Spleen (tissue), 11 donors: ENCODE results near the gene MMP13. TPM values are rescaled to one million over a fixed set of nuclear protein-coding genes. Genes with fewer than 3 reads are reported as not detected.

Source experiments
- DNase-seq: peaks from one replicate; pipeline ENCODE4 v3.0.0-alpha.2; 2020
- H3K27ac ChIP-seq, 8 donors: fragments of 200-600 bp; sonication (generic) in 7 of 8; 1 replicate in 4 of 8; 2 replicates in 4 of 8; pipeline versions ENCODE4 v1.5.0 to v1.8.0; 2016 to 2021; ENCODE audit warnings: inconsistent platforms in 4 of 8, mild to moderate bottlenecking in 4 of 8, moderate library complexity in 1 of 8
- H3K27me3 ChIP-seq, 7 donors: fragments of 200-600 bp; sonication (generic) in 6 of 7; replicated peaks in 1 of 7; 1 replicate in 4 of 7; 2 replicates in 3 of 7; pipeline versions ENCODE4 v1.5.0 to v1.8.0; 2016 to 2021; ENCODE audit warnings: inconsistent platforms in 3 of 7, mild to moderate bottlenecking in 1 of 7
- H3K36me3 ChIP-seq, 6 donors: fragments of 200-600 bp; sonication (generic) in 5 of 6; 1 replicate in 4 of 6; 2 replicates in 2 of 6; pipeline versions ENCODE4 v1.5.0 to v1.8.0; 2016 to 2021; ENCODE audit warnings: inconsistent platforms in 2 of 6
- H3K4me1 ChIP-seq, 6 donors: fragments of 200-600 bp; sonication (generic) in 5 of 6; 1 replicate in 3 of 6; 2 replicates in 3 of 6; pipeline versions ENCODE4 v1.5.0 to v1.8.0; 2016 to 2021; ENCODE audit warnings: inconsistent platforms in 3 of 6
- H3K4me3 ChIP-seq, 8 donors: fragments of 200-600 bp; sonication (generic) in 7 of 8; 1 replicate in 4 of 8; 2 replicates in 4 of 8; pipeline versions ENCODE4 v1.5.0 to v1.8.0; 2016 to 2021; ENCODE audit warnings: inconsistent platforms in 4 of 8, mild to moderate bottlenecking in 4 of 8, moderate library complexity in 2 of 8
- H3K9me3 ChIP-seq, 8 donors: fragments of 200-600 bp; sonication (generic) in 7 of 8; 1 replicate in 4 of 8; 2 replicates in 4 of 8; pipeline versions ENCODE4 v1.5.0 to v1.8.0; 2016 to 2021; ENCODE audit warnings: inconsistent platforms in 4 of 8
- CTCF ChIP-seq, 11 experiments: fragments of 200-600 bp in 7 of 11; fragments of 450-650 bp in 4 of 11; sonication (generic) in 4 of 11; IDR thresholded peaks in 8 of 11; conservative IDR thresholded peaks in 3 of 11; 1 replicate in 7 of 11; 2 replicates in 4 of 11; pipeline versions ENCODE4 v1.4.0 to v1.8.0; 2016 to 2021; ENCODE audit warnings: antibody characterized with exemption in 11 of 11, inconsistent platforms in 4 of 11, mild to moderate bottlenecking in 1 of 11
- POLR2A ChIP-seq, 3 donors: fragments of 450-650 bp; IDR thresholded peaks; one replicate each; pipeline ENCODE4 v1.5.1; 2017; ENCODE audit warnings: antibody characterized with exemption in 3 of 3, mild to moderate bottlenecking in 1 of 3
- POLR2AphosphoS5 ChIP-seq, 3 donors: sonication (generic); formaldehyde crosslinking; IDR thresholded peaks; one replicate each; pipeline ENCODE4 v1.5.1; 2017; ENCODE audit warnings: antibody characterized with exemption in 3 of 3
- WGBS, 5 donors: extraction: QIAGEN DNeasy Blood & Tissue Kit in 3 of 5; methylation state at CpG; one replicate each; pipeline versions ENCODE4 v1.1.5 to v1.1.7; 2013 to 2018; 5-methylcytosine and 5-hydroxymethylcytosine counted together
- intact Hi-C: fragments of 100-400 bp; cut with DNase I; formaldehyde crosslinking; loops from one replicate; pipeline ENCODE4 v1.15.0; 2023; ENCODE audit warnings: low total_unique reads
- polyA plus RNA-seq, 3 donors: library from polyadenylated mRNA; stranded (reverse); fragments of 200-250 nt; gene quantifications; one replicate each; pipeline ENCODE4 v1.2.1, GENCODE V29; 2013
- total RNA-seq, 7 donors: library from RNA; depleted of rRNA in 3 of 7; stranded (reverse); fragments of >200 nt in 3 of 7; fragmentation: NEBNext Ultra II Directional in 4 of 7; extraction: Animal tissue kit (Norgen Biotek cat#: 25700) in 4 of 7; gene quantifications; one replicate each; pipeline versions ENCODE4 v1.1.0 to v1.2.1, GENCODE V29; 2016 to 2021
- donor health status: healthy with polysubstance abuse.
- donor health status: DM: no; HTN: no; CAD: no; lungs with moderate emphysema.
- donor health status: DM: no; HTN: no; CAD: no.
- donor health status: Bipolar disorder and iron deficiency.
- donor health status: healthy.
- donor health status: DM: no; HTN: no; CAD: no.
- donor health status: DM: yes; HTN: yes; CAD: no.

The MMP13 gene
- total and polyA plus RNA-seq, 10 donors = not detected

- H3K27me3 ChIP-seq = no peaks in the 10 kb centered on the region
- no peak for DNase-seq
- peak in 1 of 3 donors; percentile 5 for TF ChIP-seq POLR2AphosphoS5 (IDR thresholded peaks at IDR 0.05)
- no peak for TF ChIP-seq POLR2A (IDR thresholded peaks at IDR 0.05)
- no peak for TF ChIP-seq CTCF (IDR thresholded peaks at IDR 0.05 in 8 of 11, conservative IDR thresholded peaks at IDR 0.05 in 3 of 11)
- no peaks in the 10 kb centered on the region for H3K36me3 ChIP-seq
- H3K4me1 ChIP-seq = peaks cover 0 to 19% (median 2%) of the 10 kb centered on the region in 6 donors
- H3K9me3 ChIP-seq = no peaks in the 10 kb centered on the region
- H3K27ac ChIP-seq = peak overlapping the region in 5 of 8 donors; percentile 49 to 77 (median 59)
- WGBS, 5 donors = 21 to 34% (median 25%) methylated on average over 13 of the region's 13 CpGs
- intact Hi-C loops = no loop called here
- H3K4me3 ChIP-seq = no peak overlapping the region
Observed at GRCh38 chr11:102920118-102920684, 35.3 kb downstream of the MMP13 start.

- DNase-seq = no peak
- no peaks in the 10 kb centered on the region for H3K27me3 ChIP-seq
- no peak overlapping the region for H3K4me3 ChIP-seq
- H3K9me3 ChIP-seq = no peaks in the 10 kb centered on the region
- H3K4me1 ChIP-seq = peaks cover 0 to 4% (median 0%) of the 10 kb centered on the region in 6 donors
- TF ChIP-seq POLR2A (IDR thresholded peaks at IDR 0.05) (no peak), CTCF (IDR thresholded peaks at IDR 0.05 in 8 of 11, conservative IDR thresholded peaks at IDR 0.05 in 3 of 11) (no peak), POLR2AphosphoS5 (IDR thresholded peaks at IDR 0.05) (no peak)
- intact Hi-C loops = no loop called here
- H3K36me3 ChIP-seq = no peaks in the 10 kb centered on the region
- no peak overlapping the region for H3K27ac ChIP-seq
Observed at GRCh38 chr11:102915044-102915375, 40.5 kb downstream of the MMP13 start.

- Histone ChIP-seq H3K27ac (peak overlapping the region in 2 of 8 donors; percentile 5 to 10), H3K36me3 (no peaks in the 10 kb centered on the region), H3K4me1 (no peaks in the 10 kb centered on the region), H3K9me3 (no peaks in the 10 kb centered on the region), H3K27me3 (no peaks in the 10 kb centered on the region), H3K4me3 (no peak overlapping the region)
- intact Hi-C loops = no loop called here
- no peak for DNase-seq
- WGBS, 5 donors = 36 to 53% (median 47%) methylated on average over 3 of the region's 3 CpGs
- no peak for TF ChIP-seq POLR2A (IDR thresholded peaks at IDR 0.05)
- TF ChIP-seq CTCF (IDR thresholded peaks at IDR 0.05 in 8 of 11, conservative IDR thresholded peaks at IDR 0.05 in 3 of 11) = peak in 7 of 11 experiments; percentile 28 to 55 (median 38)
- TF ChIP-seq POLR2AphosphoS5 (IDR thresholded peaks at IDR 0.05) = no peak
Observed at GRCh38 chr11:102914238-102915043, 41.1 kb downstream of the MMP13 start.

- intact Hi-C loops = no loop called here
- no peak overlapping the region for H3K27ac ChIP-seq
- DNase-seq = no peak
- H3K36me3 ChIP-seq = no peaks in the 10 kb centered on the region
- no peaks in the 10 kb centered on the region for H3K27me3 ChIP-seq
- H3K9me3 ChIP-seq = no peaks in the 10 kb centered on the region
- H3K4me1 ChIP-seq = no peaks in the 10 kb centered on the region
- TF ChIP-seq POLR2AphosphoS5 (IDR thresholded peaks at IDR 0.05) (no peak), CTCF (IDR thresholded peaks at IDR 0.05 in 8 of 11, conservative IDR thresholded peaks at IDR 0.05 in 3 of 11) (no peak), POLR2A (IDR thresholded peaks at IDR 0.05) (no peak)
- no peak overlapping the region for H3K4me3 ChIP-seq
- 61 to 86% (median 75%) methylated on average over 2 of the region's 2 CpGs for WGBS, 5 donors
Observed at GRCh38 chr11:102912482-102912830, 43.1 kb downstream of the MMP13 start.
